IPS-20b (cell line): ENCODE data around the gene CCT3.

Experiments used
- H3K27ac ChIP-seq: one replicate; pipeline ENCODE4 v1.5.1; 2013; ENCODE audit warnings: low read length
- H3K27me3 ChIP-seq: 2 replicates; pipeline ENCODE4 v1.6.1; 2013; ENCODE audit warnings: mild to moderate bottlenecking, low read length, inconsistent platforms; ENCODE audit not compliant: insufficient read depth
- H3K36me3 ChIP-seq: 2 replicates; pipeline ENCODE4 v1.6.1; 2013; ENCODE audit warnings: low read depth, mild to moderate bottlenecking, inconsistent platforms, low read length, moderate library complexity; ENCODE audit not compliant: insufficient read depth
- H3K4me1 ChIP-seq: 2 replicates; pipeline ENCODE4 v1.6.1; 2013; ENCODE audit warnings: mild to moderate bottlenecking, control low read depth, inconsistent platforms, low read length, moderate library complexity; ENCODE audit not compliant: insufficient read depth
- H3K4me3 ChIP-seq: 2 replicates; pipeline ENCODE4 v1.5.1; 2013; ENCODE audit warnings: mild to moderate bottlenecking, low read length, inconsistent platforms
- H3K9ac ChIP-seq: 2 replicates; pipeline ENCODE4 v1.6.1; 2013; ENCODE audit warnings: low read depth, mild to moderate bottlenecking, inconsistent platforms, low read length, moderate library complexity
- H3K9me3 ChIP-seq: 2 replicates; pipeline ENCODE4 v1.6.1; 2013; ENCODE audit warnings: mild to moderate bottlenecking, low read depth, low read length, inconsistent platforms; ENCODE audit not compliant: insufficient read depth

CCT3 gene

GRCh38 chr1:156338180-156338976 lies at the start of gene CCT3, which contains the start of gene TSACC:
Gene CCT3, minus strand, starts transcription at chr1:156338292. Its CDS starts 108 bp downstream, at chr1:156338184.
Gene TSACC, plus strand, starts transcription at chr1:156338526. Its CDS starts 1,232 bp downstream, at chr1:156339758.
- Histone ChIP-seq H3K27ac (peak within 1 kb of the TSS; percentile 63), H3K27me3 (no peaks in the 10 kb centered on the region)

GRCh38 chr1:156387870-156388173 lies 49.7 kb upstream of the CCT3 start:
- Histone ChIP-seq H3K36me3 (no peaks in the 10 kb centered on the region), H3K27me3 (peaks cover 88% of the 10 kb centered on the region), H3K4me1 (peaks cover 20% of the 10 kb centered on the region; the same call in 1 of the 2 replicates), H3K9ac (peak overlapping the region; percentile 34; the same call in 1 of the 2 replicates), H3K9me3 (no peaks in the 10 kb centered on the region), H3K27ac (no peak overlapping the region), H3K4me3 (peak overlapping the region; percentile 55; the same call in 1 of the 2 replicates)

More at GRCh38 chr1:156338180-156338976, at the start of gene CCT3, which contains the start of gene TSACC:
- peaks cover 28% of the 10 kb centered on the region for H3K36me3 ChIP-seq
- H3K4me1 ChIP-seq = no peaks in the 10 kb centered on the region
- H3K4me3 ChIP-seq = peak within 1 kb of the TSS; percentile 99
- H3K9ac ChIP-seq = peak within 1 kb of the TSS; percentile 97
- H3K9me3 ChIP-seq = no peaks in the 10 kb centered on the region

GRCh38 chr1:156386949-156387869 lies 49.1 kb upstream of the CCT3 start:
- Histone ChIP-seq H3K4me3 (peak overlapping the region; percentile 55; the same call in 1 of the 2 replicates), H3K9ac (no peak overlapping the region), H3K27ac (no peak overlapping the region), H3K4me1 (peaks cover 20% of the 10 kb centered on the region; the same call in 1 of the 2 replicates), H3K36me3 (no peaks in the 10 kb centered on the region), H3K9me3 (no peaks in the 10 kb centered on the region), H3K27me3 (peaks cover 88% of the 10 kb centered on the region)

GRCh38 chr1:156386134-156386901 lies 48.2 kb upstream of the CCT3 start:
- Histone ChIP-seq H3K4me1 (peaks cover 12% of the 10 kb centered on the region; the same call in 1 of the 2 replicates), H3K27me3 (peaks cover 88% of the 10 kb centered on the region), H3K4me3 (no peak overlapping the region), H3K9me3 (no peaks in the 10 kb centered on the region), H3K36me3 (no peaks in the 10 kb centered on the region), H3K9ac (no peak overlapping the region), H3K27ac (no peak overlapping the region)

GRCh38 chr1:156385534-156386031 lies 47.5 kb upstream of the CCT3 start:
- H3K36me3 ChIP-seq = no peaks in the 10 kb centered on the region
- H3K27ac ChIP-seq = no peak overlapping the region
- peaks cover 6% of the 10 kb centered on the region; the same call in 1 of the 2 replicates for H3K4me1 ChIP-seq
- no peak overlapping the region for H3K9ac ChIP-seq
- H3K9me3 ChIP-seq = no peaks in the 10 kb centered on the region
- no peak overlapping the region for H3K4me3 ChIP-seq
- peaks cover 81% of the 10 kb centered on the region for H3K27me3 ChIP-seq

GRCh38 chr1:156384658-156385057 lies 46.6 kb upstream of the CCT3 start:
- Histone ChIP-seq H3K27ac (no peak overlapping the region), H3K4me1 (peaks cover 4% of the 10 kb centered on the region; the same call in 1 of the 2 replicates), H3K4me3 (no peak overlapping the region), H3K9ac (no peak overlapping the region), H3K27me3 (peaks cover 72% of the 10 kb centered on the region), H3K36me3 (no peaks in the 10 kb centered on the region), H3K9me3 (no peaks in the 10 kb centered on the region)

GRCh38 chr1:156384007-156384406 lies 45.9 kb upstream of the CCT3 start:
- no peak overlapping the region for H3K9ac ChIP-seq
- peaks cover 4% of the 10 kb centered on the region; the same call in 1 of the 2 replicates for H3K4me1 ChIP-seq
- H3K4me3 ChIP-seq = no peak overlapping the region
- H3K27ac ChIP-seq = no peak overlapping the region
- H3K27me3 ChIP-seq = peaks cover 65% of the 10 kb centered on the region
- no peaks in the 10 kb centered on the region for H3K36me3 ChIP-seq
- no peaks in the 10 kb centered on the region for H3K9me3 ChIP-seq

- H3K9ac ChIP-seq = no peak overlapping the region
- no peak overlapping the region for H3K4me3 ChIP-seq
- H3K9me3 ChIP-seq = no peaks in the 10 kb centered on the region
- H3K27me3 ChIP-seq = peaks cover 55% of the 10 kb centered on the region
- H3K36me3 ChIP-seq = no peaks in the 10 kb centered on the region
- no peaks in the 10 kb centered on the region; the same call in 1 of the 2 replicates for H3K4me1 ChIP-seq
- H3K27ac ChIP-seq = no peak overlapping the region
Observed at GRCh38 chr1:156383023-156383422, 44.9 kb upstream of the CCT3 start.

GRCh38 chr1:156382561-156382960 lies 44.5 kb upstream of the CCT3 start:
- H3K27me3 ChIP-seq = peaks cover 51% of the 10 kb centered on the region
- H3K4me1 ChIP-seq = no peaks in the 10 kb centered on the region; the same call in 1 of the 2 replicates
- H3K4me3 ChIP-seq = no peak overlapping the region
- H3K36me3 ChIP-seq = no peaks in the 10 kb centered on the region
- H3K27ac ChIP-seq = no peak overlapping the region
- no peaks in the 10 kb centered on the region for H3K9me3 ChIP-seq
- H3K9ac ChIP-seq = no peak overlapping the region

GRCh38 chr1:156379420-156380165 lies 41.5 kb upstream of the CCT3 start:
- no peak overlapping the region for H3K27ac ChIP-seq
- H3K4me1 ChIP-seq = no peaks in the 10 kb centered on the region; the same call in 1 of the 2 replicates
- H3K27me3 ChIP-seq = peaks cover 24% of the 10 kb centered on the region
- H3K36me3 ChIP-seq = no peaks in the 10 kb centered on the region
- H3K9me3 ChIP-seq = no peaks in the 10 kb centered on the region
- H3K4me3 ChIP-seq = no peak overlapping the region
- H3K9ac ChIP-seq = no peak overlapping the region
